ENCODE data around the gene WNT2B. TPM values are rescaled to one million over a fixed set of nuclear protein-coding genes. Genes with fewer than 3 reads are reported as not detected.

The WNT2B gene
- total and polyA plus RNA-seq, 4 donors, result 1.9 to 6.3 (median 4.1) TPM

GRCh38 chr1:112517231-112517630 lies 8.5 kb downstream of the WNT2B start:
- no peak for TF ChIP-seq CTCF (IDR thresholded peaks at IDR 0.05; ENCODE audit: control extremely low read depth, extremely low read depth)
- no peak for ATAC-seq (ENCODE audit: insufficient read depth, low FRiP score)
- Histone ChIP-seq H3K4me1 (ENCODE audit: control insufficient read depth in 5 of 5, insufficient read depth in 5 of 5, low read length in 5 of 5) (peaks cover 0 to 6% (median 3%) of the 10 kb centered on the region in 5 donors), H3K27me3 (ENCODE audit: control insufficient read depth in 3 of 3, insufficient read depth in 3 of 3, low read length in 2 of 3) (peaks cover 0 to 1% (median 0%) of the 10 kb centered on the region in 3 donors), H3K27ac (ENCODE audit: low read depth in 1 of 2, low read length in 1 of 2) (no peak overlapping the region), H3K9ac (ENCODE audit: insufficient read depth in 1 of 2, low read length in 2 of 2) (no peak overlapping the region), H3K36me3 (ENCODE audit: control insufficient read depth in 4 of 4, insufficient read depth in 4 of 4, low read length in 4 of 4) (peaks cover 0 to 6% (median 1%) of the 10 kb centered on the region in 4 donors), H3K9me3 (ENCODE audit: control insufficient read depth in 4 of 4, insufficient read depth in 3 of 4, low read length in 3 of 4) (no peaks in the 10 kb centered on the region), H3K4me3 (no peak overlapping the region)
- no peak for DNase-seq
- 97 to 98% methylated on average over 9 of the region's 9 CpGs for WGBS, 2 donors

DNA sequence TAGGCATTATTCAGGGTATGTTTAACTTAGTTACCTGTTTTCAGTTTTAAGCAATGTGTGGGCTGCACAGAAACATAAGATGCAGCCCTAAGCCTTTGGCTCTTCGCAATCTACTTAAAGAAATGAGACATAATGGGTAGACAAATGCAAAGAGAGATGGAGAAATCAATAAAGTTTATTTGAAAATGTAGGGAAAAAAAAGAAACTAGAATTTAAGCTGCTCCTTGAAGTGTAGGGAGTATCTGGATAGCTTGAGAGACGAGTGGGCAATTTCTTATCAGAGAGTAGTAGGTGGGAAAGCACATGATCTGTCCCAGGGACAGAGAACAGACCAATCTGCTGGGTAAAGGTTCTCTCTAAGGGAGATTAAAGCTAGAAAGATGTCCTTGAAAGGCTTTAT lies 8.9 kb downstream of the WNT2B start:
- Histone ChIP-seq H3K27ac (ENCODE audit: low read depth in 1 of 2, low read length in 1 of 2) (peak overlapping the region in 1 of 2 donors; percentile 10), H3K9ac (ENCODE audit: insufficient read depth in 1 of 2, low read length in 2 of 2) (no peak overlapping the region), H3K27me3 (ENCODE audit: control insufficient read depth in 3 of 3, insufficient read depth in 3 of 3, low read length in 2 of 3) (no peaks in the 10 kb centered on the region), H3K36me3 (ENCODE audit: control insufficient read depth in 4 of 4, insufficient read depth in 4 of 4, low read length in 4 of 4) (peaks cover 0 to 7% (median 2%) of the 10 kb centered on the region in 4 donors), H3K4me1 (ENCODE audit: control insufficient read depth in 5 of 5, insufficient read depth in 5 of 5, low read length in 5 of 5) (peaks cover 0 to 5% (median 3%) of the 10 kb centered on the region in 5 donors), H3K4me3 (no peak overlapping the region), H3K9me3 (ENCODE audit: control insufficient read depth in 4 of 4, insufficient read depth in 3 of 4, low read length in 3 of 4) (no peaks in the 10 kb centered on the region)
- ATAC-seq (ENCODE audit: insufficient read depth, low FRiP score) (no peak), DNase-seq (no peak)
- TF ChIP-seq CTCF (IDR thresholded peaks at IDR 0.05; ENCODE audit: control extremely low read depth, extremely low read depth), result no peak
- 88 to 93% methylated on average over 2 of the region's 2 CpGs for WGBS, 2 donors

DNA sequence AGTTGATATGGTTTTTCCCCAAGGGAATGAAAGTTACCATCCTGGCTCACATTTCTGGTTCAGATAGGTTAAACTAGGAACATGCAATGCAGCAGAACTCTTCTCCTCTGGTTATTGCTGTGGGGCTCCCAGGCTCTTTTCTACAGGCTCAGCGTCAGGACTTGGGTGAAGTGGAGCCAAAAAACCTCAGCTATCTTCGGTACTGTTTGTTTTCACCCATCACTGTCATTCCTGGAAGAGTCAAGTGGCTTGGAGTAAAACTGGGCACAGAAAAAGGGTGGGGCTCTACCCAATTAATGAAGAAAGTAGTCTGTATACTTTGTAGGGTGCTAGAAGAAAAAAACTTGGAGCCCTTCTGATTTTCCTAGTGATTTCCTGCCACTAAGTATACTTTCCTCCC lies 9.4 kb downstream of the WNT2B start:
- H3K27ac ChIP-seq (ENCODE audit: low read depth in 1 of 2, low read length in 1 of 2), result peak overlapping the region in 1 of 2 donors; percentile 10
- WGBS, 2 donors, result 78 to 83% methylated on average over 2 of the region's 2 CpGs
- no peak for ATAC-seq (ENCODE audit: insufficient read depth, low FRiP score)

More for the DNA sequence above, 9.4 kb downstream of the WNT2B start:
- Histone ChIP-seq H3K36me3 (ENCODE audit: control insufficient read depth in 4 of 4, insufficient read depth in 4 of 4, low read length in 4 of 4) (peaks cover 0 to 8% (median 4%) of the 10 kb centered on the region in 4 donors), H3K27me3 (ENCODE audit: control insufficient read depth in 3 of 3, insufficient read depth in 3 of 3, low read length in 2 of 3) (no peaks in the 10 kb centered on the region), H3K4me1 (ENCODE audit: control insufficient read depth in 5 of 5, insufficient read depth in 5 of 5, low read length in 5 of 5) (peaks cover 0 to 5% (median 3%) of the 10 kb centered on the region in 5 donors), H3K4me3 (no peak overlapping the region), H3K9me3 (ENCODE audit: control insufficient read depth in 4 of 4, insufficient read depth in 3 of 4, low read length in 3 of 4) (no peaks in the 10 kb centered on the region), H3K9ac (ENCODE audit: insufficient read depth in 1 of 2, low read length in 2 of 2) (no peak overlapping the region)
- no peak for DNase-seq
- TF ChIP-seq CTCF (IDR thresholded peaks at IDR 0.05; ENCODE audit: control extremely low read depth, extremely low read depth), result no peak
